Measurements from ENCODE around the gene UROD.

GRCh38 chr1:45001011-45001481 is 11.0 kb upstream of the UROD start:
- TF ChIP-seq CTCF (IDR thresholded peaks at IDR 0.05) (no peak), POLR2A (IDR thresholded peaks at IDR 0.05) (no peak)
